ENCODE results near the gene LYL1. TPM values are rescaled to one million over a fixed set of nuclear protein-coding genes. Genes with fewer than 3 reads are reported as not detected.

The LYL1 gene
- total and polyA plus RNA-seq, 2 of the 13 experiments (the other 11 are each of a cell fraction or from before 2014, with no cell fraction given), result 0.75 to 0.92 TPM

- no peak for TF ChIP-seq NFIC (IDR thresholded peaks at IDR 0.05; ENCODE audit: low read length)
- TF ChIP-seq ZNF530 (CRISPR knock-in tag; IDR thresholded peaks at IDR 0.05; ENCODE audit: low read depth), result no peak
- TF ChIP-seq ZNF562 (CRISPR knock-in tag; IDR thresholded peaks at IDR 0.05; ENCODE audit: borderline replicate concordance), result no peak
- no peak for TF ChIP-seq ZC3H4 (CRISPR knock-in tag; IDR thresholded peaks at IDR 0.05; ENCODE audit: borderline replicate concordance)
- TF ChIP-seq MBD4 (IDR thresholded peaks at IDR 0.05; ENCODE audit: borderline replicate concordance, low read length), result no peak
- TF ChIP-seq ZNF792 (CRISPR knock-in tag; IDR thresholded peaks at IDR 0.05), result no peak
- no peak for TF ChIP-seq PAX8 (CRISPR knock-in tag; IDR thresholded peaks at IDR 0.05; ENCODE audit: borderline replicate concordance)
- no peak for TF ChIP-seq BCL6 (CRISPR knock-in tag; IDR thresholded peaks at IDR 0.05)
These were observed 13.4 kb downstream of the LYL1 start (continued) for GRCh38 chr19:13089139-13089856.

- Histone ChIP-seq H4K20me1 (ENCODE audit: insufficient read depth, low read length) (no peaks in the 10 kb centered on the region; the same call in 1 of the 2 replicates), H3K36me3 (replicated peaks in 1 of 2; ENCODE audit: control insufficient read depth in 1 of 2, insufficient read depth in 2 of 2, low read length in 2 of 2) (peaks cover 5 to 27% of the 10 kb centered on the region in 2 experiments; a peak in 4 of 5 replicates), H3K4me3 (replicated peaks in 1 of 3; ENCODE audit: insufficient read depth in 1 of 3, low read depth in 2 of 3, low read length in 3 of 3) (no peak overlapping the region), H3K27me3 (ENCODE audit: control insufficient read depth in 1 of 2, insufficient read depth in 2 of 2, low read length in 2 of 2) (no peaks in the 10 kb centered on the region), H2AFZ (ENCODE audit: low read length) (no peak overlapping the region), H3K4me2 (ENCODE audit: low read depth, low read length) (no peak overlapping the region), H3K9me3 (ENCODE audit: low read length) (no peaks in the 10 kb centered on the region), H3K79me2 (ENCODE audit: insufficient read depth, low read length) (no peaks in the 10 kb centered on the region), H3K9ac (ENCODE audit: insufficient read depth, low read depth, low read length) (no peak overlapping the region), H3K4me1 (ENCODE audit: insufficient read depth, low read length) (peaks cover 19% of the 10 kb centered on the region), H3K27ac (ENCODE audit: extremely low read length, insufficient read depth, low read length) (no peak overlapping the region)
- ChIA-PET POLR2A (no interaction called here), CTCF (ENCODE audit: low intra/inter-chr PET ratio, low total read pairs) (interaction anchor here (1.2 kb wide), 1 partner anchor 103 kb away, joined by 3 read pairs; no protein-coding TSS in a partner anchor)
- DNase-seq (ENCODE audit: low spot score), result no peak
- BruUV-seq (replicated peaks), result no TSS peak
- WGBS (ENCODE audit: low lambda C conversion rate), result 97% methylated on average over 35 of the region's 37 CpGs
- in situ Hi-C loops (cut with HindIII; ENCODE audit: extremely low pct_ligation_motif_present, low pct_unique_long_range_greater_than_20kb) (no loop called here), intact Hi-C loops (cut with micrococcal nuclease; ENCODE audit: unreplicated experiment) (no loop called here)
- FAIRE-seq, result no peak
- ATAC-seq, result no peak
- TF ChIP-seq ZNF652 (CRISPR knock-in tag; IDR thresholded peaks at IDR 0.05; ENCODE audit: borderline replicate concordance, low read depth), result no peak
- no peak for TF ChIP-seq ZNF264 (CRISPR knock-in tag; IDR thresholded peaks at IDR 0.05)
- no peak for TF ChIP-seq ZNF512B (CRISPR knock-in tag; IDR thresholded peaks at IDR 0.05; ENCODE audit: borderline replicate concordance)
- no peak for TF ChIP-seq ATM (IDR thresholded peaks at IDR 0.05; ENCODE audit: borderline replicate concordance)
- no peak for TF ChIP-seq ZBTB14 (CRISPR knock-in tag; IDR thresholded peaks at IDR 0.05)
- TF ChIP-seq NFYC (CRISPR knock-in tag; IDR thresholded peaks at IDR 0.05), result no peak
- no peak for TF ChIP-seq ZNF572 (CRISPR knock-in tag; IDR thresholded peaks at IDR 0.05)
- TF ChIP-seq ZNF770 (CRISPR knock-in tag; IDR thresholded peaks at IDR 0.05), result no peak
These were observed 14.7 kb downstream of the LYL1 start for GRCh38 chr19:13087795-13088537.
